Left lung (tissue), 10 donors: Measurements from ENCODE around the gene CD83. TPM values are rescaled to one million over a fixed set of nuclear protein-coding genes. Genes with fewer than 3 reads are reported as not detected.

Source experiments
- ATAC-seq: fragments of 200-7000 bp; cut with Tn5 transposase; one replicate; pipeline ENCODE4 v1.9.1; 2020; ENCODE audit warnings: moderate library complexity
- DNase-seq, 4 donors: peaks; one replicate each; pipeline ENCODE4 v3.0.0-alpha.2; 2013 to 2020
- H3K27ac ChIP-seq, 2 donors: fragments of 200-600 bp; sonication (generic) in 1 of 2; one replicate each; pipeline versions ENCODE4 v1.5.0 to v1.8.0; 2020 to 2021
- H3K27me3 ChIP-seq, 2 donors: fragments of 200-600 bp; sonication (generic) in 1 of 2; one replicate each; pipeline versions ENCODE4 v1.5.0 to v1.8.0; 2020 to 2021
- H3K36me3 ChIP-seq, 2 donors: fragments of 200-600 bp; sonication (generic) in 1 of 2; one replicate each; pipeline versions ENCODE4 v1.5.0 to v1.8.0; 2020 to 2021
- H3K4me1 ChIP-seq, 2 donors: fragments of 200-600 bp; one replicate each; pipeline ENCODE4 v1.8.0; 2021
- H3K4me3 ChIP-seq, 2 donors: fragments of 200-600 bp; sonication (generic) in 1 of 2; one replicate each; pipeline versions ENCODE4 v1.5.0 to v1.8.0; 2020 to 2021; ENCODE audit warnings: mild to moderate bottlenecking in 1 of 2
- H3K9me3 ChIP-seq, 2 donors: fragments of 200-600 bp; sonication (generic) in 1 of 2; one replicate each; pipeline versions ENCODE4 v1.5.0 to v1.8.0; 2020 to 2021
- CTCF ChIP-seq, 2 donors: fragments of 200-600 bp; sonication (generic) in 1 of 2; IDR thresholded peaks; one replicate each; pipeline versions ENCODE4 v1.5.0 to v1.8.0; 2021; ENCODE audit warnings: antibody characterized with exemption in 2 of 2
- intact Hi-C, 2 donors: fragments of 100-400 bp; cut with DNase I; formaldehyde crosslinking; loops; one replicate each; pipeline versions ENCODE4 v1.11.2 to v1.14.2; 2022
- polyA plus RNA-seq, 6 donors: library from polyadenylated mRNA; unstranded; fragments of 120-200 nt; gene quantifications; one replicate each; pipeline ENCODE4 v1.2.1, GENCODE V29; 2013; ENCODE audit not compliant: insufficient read length in 6 of 6
- total RNA-seq, 2 donors: library from RNA; stranded (reverse); fragmentation: NEBNext Ultra II Directional; extraction: Animal tissue kit (Norgen Biotek cat#: 25700); gene quantifications; one replicate each; pipeline ENCODE4 v1.2.1, GENCODE V29; 2021
- donor health status: DM: no; HTN: yes; CAD: no.
- donor health status: DM: no; HTN: no; CAD: no.

Gene CD83
- total and polyA plus RNA-seq, 8 donors, result 13.9 to 22.1 (median 17.8) TPM

- Histone ChIP-seq H3K4me3 (no peak overlapping the region), H3K36me3 (no peaks in the 10 kb centered on the region), H3K27ac (no peak overlapping the region), H3K4me1 (no peaks in the 10 kb centered on the region), H3K27me3 (no peaks in the 10 kb centered on the region), H3K9me3 (no peaks in the 10 kb centered on the region)
- no peak for ATAC-seq
- TF ChIP-seq CTCF (IDR thresholded peaks at IDR 0.05), result no peak
- intact Hi-C loops, result no loop called here
- DNase-seq, result no peak
Measured at GRCh38 chr6:14182916-14183315, 65.3 kb downstream of the CD83 start.

Other genes starting within 250 kb of the CD83 start
- 1 to 10 TPM; 2.5 to 3.3 TPM for gene RNF182, start 192.8 kb upstream of the CD83 start, total RNA-seq
- 1 to 10 TPM; 3.7 to 6.9 (median 5.5) TPM for gene RNF182, start 192.8 kb upstream of the CD83 start, polyA plus RNA-seq